Mesothelial cell of epicardium (in vitro differentiated cells): ENCODE data around the gene WWC2. TPM values are rescaled to one million over a fixed set of nuclear protein-coding genes. Genes with fewer than 3 reads are reported as not detected.

Experiments used
- DNase-seq, 2 experiments: peaks; one replicate each; pipeline ENCODE4 v3.0.0; 2021; ENCODE audit warnings: low spot score in 2 of 2; ENCODE audit not compliant: unreplicated experiment in 2 of 2
- H3K27ac Mint-ChIP-seq: 2 replicates; pipeline ENCODE4 v1.8.0; 2021; ENCODE audit warnings: mixed read lengths
- H3K27me3 Mint-ChIP-seq: 2 replicates; pipeline ENCODE4 v1.8.0; 2021; ENCODE audit warnings: low read depth, mixed read lengths
- H3K36me3 Mint-ChIP-seq: 2 replicates; pipeline ENCODE4 v1.8.0; 2021; ENCODE audit warnings: mixed read lengths
- H3K4me1 Mint-ChIP-seq: 2 replicates; pipeline ENCODE4 v1.8.0; 2021; ENCODE audit warnings: mixed read lengths
- H3K4me3 Mint-ChIP-seq: 2 replicates; pipeline ENCODE4 v1.8.0; 2021; ENCODE audit warnings: mild to moderate bottlenecking, moderate library complexity, mixed read lengths
- H3K9me3 Mint-ChIP-seq: 2 replicates; pipeline ENCODE4 v1.8.0; 2021; ENCODE audit warnings: mixed read lengths
- total RNA-seq: library from RNA; stranded (reverse); gene quantifications from 3 replicates; pipeline ENCODE4 v1.2.1, GENCODE V29; 2021
- TF ChIP-seq, protein P1 (sequence below): fragments of 200-600 bp; sonication (generic); IDR thresholded peaks from one replicate; pipeline ENCODE4 v1.5.0; 2021; ENCODE audit warnings: antibody characterized with exemption; ENCODE audit not compliant: unreplicated experiment

The WWC2 gene
- total RNA-seq, 1 donor from 2014 or later: 64.1 TPM

DNA sequence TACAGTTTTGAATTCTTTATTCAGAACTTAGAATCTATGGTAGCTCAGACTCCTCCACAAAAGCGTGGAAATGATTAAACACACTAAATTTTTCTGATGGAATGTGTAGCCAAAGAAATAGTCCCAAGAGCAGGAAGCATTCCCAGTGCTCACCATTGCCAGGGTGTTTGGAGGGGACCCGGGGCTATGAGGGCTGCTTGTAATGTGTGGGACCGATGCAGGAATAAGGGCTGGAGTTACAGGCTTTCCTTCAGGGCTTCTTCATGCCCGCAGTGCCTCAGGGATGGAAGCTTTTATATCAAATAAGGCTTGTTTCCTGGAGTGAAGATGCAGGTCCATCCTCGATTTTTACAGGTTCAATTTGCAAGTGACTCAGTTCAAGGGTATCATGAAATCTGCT, 25.8 kb downstream of the WWC2 start:
- Mint-ChIP-seq H3K27ac (peak overlapping the region; percentile 95), H3K9me3 (no peaks in the 10 kb centered on the region), H3K36me3 (no peaks in the 10 kb centered on the region), H3K4me1 (peaks cover 40% of the 10 kb centered on the region), H3K4me3 (no peak overlapping the region), H3K27me3 (no peaks in the 10 kb centered on the region)
- TF ChIP-seq, protein P1, sequence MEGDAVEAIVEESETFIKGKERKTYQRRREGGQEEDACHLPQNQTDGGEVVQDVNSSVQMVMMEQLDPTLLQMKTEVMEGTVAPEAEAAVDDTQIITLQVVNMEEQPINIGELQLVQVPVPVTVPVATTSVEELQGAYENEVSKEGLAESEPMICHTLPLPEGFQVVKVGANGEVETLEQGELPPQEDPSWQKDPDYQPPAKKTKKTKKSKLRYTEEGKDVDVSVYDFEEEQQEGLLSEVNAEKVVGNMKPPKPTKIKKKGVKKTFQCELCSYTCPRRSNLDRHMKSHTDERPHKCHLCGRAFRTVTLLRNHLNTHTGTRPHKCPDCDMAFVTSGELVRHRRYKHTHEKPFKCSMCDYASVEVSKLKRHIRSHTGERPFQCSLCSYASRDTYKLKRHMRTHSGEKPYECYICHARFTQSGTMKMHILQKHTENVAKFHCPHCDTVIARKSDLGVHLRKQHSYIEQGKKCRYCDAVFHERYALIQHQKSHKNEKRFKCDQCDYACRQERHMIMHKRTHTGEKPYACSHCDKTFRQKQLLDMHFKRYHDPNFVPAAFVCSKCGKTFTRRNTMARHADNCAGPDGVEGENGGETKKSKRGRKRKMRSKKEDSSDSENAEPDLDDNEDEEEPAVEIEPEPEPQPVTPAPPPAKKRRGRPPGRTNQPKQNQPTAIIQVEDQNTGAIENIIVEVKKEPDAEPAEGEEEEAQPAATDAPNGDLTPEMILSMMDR: no peak
- no peak for DNase-seq

DNA sequence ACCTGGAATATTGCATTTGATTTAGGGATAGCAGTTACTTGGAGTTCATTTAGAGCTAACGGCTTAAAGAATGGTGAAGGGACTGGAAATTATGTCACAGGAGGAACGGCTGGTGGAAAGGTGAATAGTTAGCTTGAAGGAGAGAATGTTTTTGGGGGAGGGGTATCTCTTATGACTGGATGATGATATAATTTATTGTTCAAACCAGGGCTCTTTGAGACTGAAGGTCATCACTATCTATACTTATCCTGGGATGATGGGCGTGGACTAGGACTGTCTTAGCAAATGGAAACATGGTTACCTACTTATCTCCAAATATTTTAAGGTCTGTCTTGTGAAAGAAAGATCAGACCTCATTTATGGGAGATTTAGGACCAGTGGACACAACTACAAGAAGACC, 30.1 kb downstream of the WWC2 start:
- TF ChIP-seq, protein P1: no peak
- Mint-ChIP-seq H3K4me1 (peaks cover 47% of the 10 kb centered on the region), H3K27ac (peak overlapping the region; percentile 36), H3K4me3 (no peak overlapping the region), H3K9me3 (no peaks in the 10 kb centered on the region), H3K27me3 (no peaks in the 10 kb centered on the region), H3K36me3 (no peaks in the 10 kb centered on the region)
- no peak for DNase-seq

DNA sequence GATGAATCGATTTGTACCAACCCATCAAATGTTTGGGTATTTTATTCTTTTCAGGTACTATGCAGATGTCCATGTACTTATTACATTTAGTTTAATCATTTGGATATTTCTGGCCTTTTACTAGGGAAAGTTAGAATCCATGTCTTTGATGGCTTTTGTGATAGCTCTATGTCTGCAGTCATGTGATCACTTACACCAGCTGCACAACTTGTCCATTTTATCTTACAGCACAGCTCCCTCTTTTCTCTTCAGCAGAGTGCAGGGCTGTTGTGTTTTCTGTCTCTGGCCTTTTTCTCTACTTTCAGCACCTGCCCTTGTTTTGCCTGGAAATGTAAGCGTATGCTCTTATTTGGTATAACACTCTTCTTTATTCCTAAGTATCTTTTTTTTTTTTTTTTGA, 30.6 kb downstream of the WWC2 start:
- H3K9me3 Mint-ChIP-seq: no peaks in the 10 kb centered on the region
- H3K27me3 Mint-ChIP-seq: no peaks in the 10 kb centered on the region
- peaks cover 43% of the 10 kb centered on the region for H3K4me1 Mint-ChIP-seq
- no peaks in the 10 kb centered on the region for H3K36me3 Mint-ChIP-seq
- no peak for DNase-seq
- peak overlapping the region; percentile 26 for H3K27ac Mint-ChIP-seq
- TF ChIP-seq, protein P1: no peak
- H3K4me3 Mint-ChIP-seq: no peak overlapping the region

DNA sequence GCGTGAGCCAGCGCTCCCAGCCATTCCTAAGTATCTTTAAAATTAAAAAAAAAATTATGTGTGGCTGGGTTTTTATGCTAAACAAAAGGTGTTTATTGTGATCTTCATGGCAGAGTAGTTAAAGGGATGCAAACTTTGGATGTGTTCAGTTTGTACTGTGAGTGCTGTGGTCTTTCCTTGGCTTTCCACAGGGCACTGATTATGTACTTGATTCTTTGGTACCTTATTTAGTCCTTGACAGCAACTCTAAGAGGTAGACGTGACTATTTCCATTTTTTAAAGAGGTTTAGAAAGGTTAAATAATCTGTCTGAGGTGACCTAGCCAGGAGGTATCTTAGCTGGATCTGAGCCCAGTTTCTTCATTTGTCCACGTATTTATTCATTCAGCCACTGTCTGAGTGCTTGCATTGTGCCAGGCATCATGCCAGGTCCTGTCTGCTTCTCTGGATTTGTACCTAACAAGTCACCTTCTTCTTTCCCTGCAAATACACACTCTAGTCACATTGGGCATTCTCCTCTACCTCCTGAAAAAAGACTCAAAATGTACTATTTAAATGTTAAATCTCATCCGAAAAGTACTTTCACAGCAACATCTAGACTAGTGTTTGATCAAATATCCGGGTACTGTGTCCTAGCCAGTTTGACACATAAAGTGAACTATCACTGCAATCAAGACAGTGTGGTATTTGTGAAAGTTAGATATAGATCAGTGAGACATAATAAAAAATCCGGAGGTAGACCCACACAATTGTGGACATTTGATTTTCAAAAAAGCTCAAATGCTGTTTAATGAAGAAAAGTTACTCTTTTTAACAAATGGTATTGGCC, 31.5 kb downstream of the WWC2 start:
- Mint-ChIP-seq H3K4me3 (no peak overlapping the region), H3K27me3 (no peaks in the 10 kb centered on the region), H3K9me3 (peaks cover 4% of the 10 kb centered on the region), H3K27ac (peak overlapping the region; percentile 42), H3K36me3 (no peaks in the 10 kb centered on the region), H3K4me1 (peaks cover 35% of the 10 kb centered on the region)
- TF ChIP-seq, protein P1: no peak
- DNase-seq: no peak

DNA sequence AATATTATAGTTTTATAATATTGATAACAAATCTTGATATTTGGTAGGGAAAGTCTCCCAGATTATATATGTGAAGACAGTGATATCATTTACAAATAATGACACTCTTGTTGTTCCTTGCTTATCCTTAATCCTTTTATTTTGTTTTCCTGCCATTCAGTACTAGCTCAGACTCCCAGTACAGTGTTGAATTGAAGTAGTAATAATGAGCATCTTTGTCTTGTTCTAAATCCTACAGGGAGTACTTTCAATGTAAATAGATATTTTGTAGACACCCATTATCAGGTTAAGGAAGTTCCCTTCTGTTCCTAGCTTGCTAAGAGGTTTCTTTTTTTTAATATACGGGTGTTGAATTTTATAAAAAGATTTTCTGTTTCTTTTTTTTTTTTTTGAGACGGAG, 33.0 kb downstream of the WWC2 start:
- Mint-ChIP-seq H3K27ac (no peak overlapping the region), H3K27me3 (no peaks in the 10 kb centered on the region), H3K9me3 (peaks cover 14% of the 10 kb centered on the region), H3K4me1 (peaks cover 29% of the 10 kb centered on the region), H3K36me3 (peaks cover 4% of the 10 kb centered on the region), H3K4me3 (no peak overlapping the region)
- TF ChIP-seq, protein P1: no peak
- DNase-seq: no peak

DNA sequence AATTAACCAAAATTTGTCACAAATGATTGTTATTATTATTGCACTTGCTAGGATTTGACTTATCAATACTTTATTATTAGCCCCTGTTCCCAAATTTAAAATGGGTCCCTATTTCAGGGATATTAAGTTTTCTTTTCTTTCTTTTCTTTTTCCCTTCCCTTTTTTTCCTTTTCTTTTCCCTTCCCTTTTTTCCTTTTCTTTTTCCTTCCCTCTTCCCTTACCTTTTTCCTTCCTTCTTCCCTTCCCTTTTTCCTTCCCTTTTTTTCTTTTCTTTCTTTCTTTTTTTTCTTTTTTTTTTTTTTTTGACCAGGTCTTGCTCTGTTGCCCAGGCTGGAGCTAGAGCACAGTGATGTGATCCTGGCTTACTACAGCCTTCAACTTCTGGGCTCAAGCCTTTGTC, 33.8 kb downstream of the WWC2 start:
- H3K4me3 Mint-ChIP-seq: no peak overlapping the region
- H3K27ac Mint-ChIP-seq: no peak overlapping the region
- TF ChIP-seq, protein P1: no peak
- H3K9me3 Mint-ChIP-seq: peaks cover 14% of the 10 kb centered on the region
- H3K27me3 Mint-ChIP-seq: no peaks in the 10 kb centered on the region
- DNase-seq: no peak
- peaks cover 4% of the 10 kb centered on the region for H3K36me3 Mint-ChIP-seq
- peaks cover 29% of the 10 kb centered on the region for H3K4me1 Mint-ChIP-seq
